Gastrocnemius medialis (tissue), 4 donors: Measurements from ENCODE around the gene NPTXR. TPM values are rescaled to one million over a fixed set of nuclear protein-coding genes. Genes with fewer than 3 reads are reported as not detected.

ENCODE experiments used
- ATAC-seq, 2 donors: fragments of 150-250 bp; one replicate each; pipeline ENCODE4 v1.9.1; 2016
- DNase-seq, 2 donors: peaks; one replicate each; pipeline ENCODE4 v3.0.0-alpha.2; 2019
- H3K27ac ChIP-seq, 4 donors: fragments of 200-600 bp; sonication (generic); 1 replicate in 1 of 4; 2 replicates in 3 of 4; pipeline ENCODE4 v1.5.1; 2016 to 2018; ENCODE audit warnings: mild to moderate bottlenecking in 2 of 4, moderate library complexity in 1 of 4
- H3K27me3 ChIP-seq, 3 donors: fragments of 200-600 bp; sonication (generic) in 2 of 3; 1 replicate in 1 of 3; 2 replicates in 2 of 3; pipeline versions ENCODE4 v1.5.1 to v1.6.0; 2016 to 2019; ENCODE audit warnings: mild to moderate bottlenecking in 1 of 3, moderate library complexity in 1 of 3
- H3K36me3 ChIP-seq, 2 donors: fragments of 200-600 bp; sonication (generic) in 1 of 2; one replicate each; pipeline ENCODE4 v1.5.1; 2017 to 2018
- H3K4me1 ChIP-seq, 2 donors: fragments of 200-600 bp; sonication (generic) in 1 of 2; one replicate each; pipeline ENCODE4 v1.5.1; 2016 to 2017; ENCODE audit warnings: mild to moderate bottlenecking in 2 of 2
- H3K4me3 ChIP-seq, 4 donors: fragments of 200-600 bp; sonication (generic) in 3 of 4; 1 replicate in 1 of 4; 2 replicates in 3 of 4; pipeline ENCODE4 v1.5.1; 2016 to 2019; ENCODE audit warnings: mild to moderate bottlenecking in 2 of 4
- H3K9me3 ChIP-seq, 3 donors: fragments of 200-600 bp; sonication (generic) in 2 of 3; 1 replicate in 1 of 3; 2 replicates in 2 of 3; pipeline ENCODE4 v1.5.1; 2016 to 2019
- CTCF ChIP-seq, 5 experiments: fragments of 450-650 bp in 3 of 5; fragments of 200-600 bp in 2 of 5; sonication (generic) in 2 of 5; IDR thresholded peaks in 4 of 5; conservative IDR thresholded peaks in 1 of 5; 1 replicate in 4 of 5; 2 replicates in 1 of 5; pipeline ENCODE4 v1.5.1; 2016 to 2019; ENCODE audit warnings: antibody characterized with exemption in 5 of 5, mild to moderate bottlenecking in 3 of 5, moderate library complexity in 3 of 5
- POLR2A ChIP-seq, 2 donors: fragments of 450-650 bp; IDR thresholded peaks; one replicate each; pipeline ENCODE4 v1.6.1; 2017; ENCODE audit warnings: antibody characterized with exemption in 2 of 2, mild to moderate bottlenecking in 2 of 2, moderate library complexity in 2 of 2
- in situ Hi-C, 4 donors: fragments of 200-750 bp; cut with MboI; loops; one replicate each; pipeline versions ENCODE4 v1.15.0 to v1.8.0; 2017; ENCODE audit warnings: low sequenced_read_pairs in 4 of 4
- intact Hi-C: fragments of 100-400 bp; cut with DNase I; formaldehyde crosslinking; loops from one replicate; pipeline ENCODE4 v1.15.1; 2023; ENCODE audit warnings: low total_unique reads
- total RNA-seq, 4 donors: library from RNA; depleted of rRNA; stranded (reverse); fragments of >200 nt; gene quantifications; one replicate each; pipeline versions ENCODE4 v1.1.0 to v1.2.3, GENCODE V29; 2016

The NPTXR gene
- total RNA-seq, 4 donors from 2014 or later: 0.25 to 5.0 (median 0.73) TPM

GRCh38 chr22:38865201-38866023 is 21.6 kb upstream of the NPTXR start:
- Histone ChIP-seq H3K9me3 (no peaks in the 10 kb centered on the region), H3K4me3 (no peak overlapping the region), H3K4me1 (peaks cover 8 to 22% of the 10 kb centered on the region in 2 donors), H3K27ac (peak overlapping the region; percentile 5 to 69 (median 63)), H3K27me3 (peaks cover 10 to 15% (median 12%) of the 10 kb centered on the region in 3 donors), H3K36me3 (peaks cover 0 to 17% of the 10 kb centered on the region in 2 donors)
- ATAC-seq (no peak), DNase-seq (no peak)
- in situ Hi-C loops (loop anchor here in 3 of 4 donors (5.0 to 10.0 kb wide), 3 partner anchors 137 to 259 kb away; no protein-coding TSS in a partner anchor), intact Hi-C loops (no loop called here)
- TF ChIP-seq POLR2A (IDR thresholded peaks at IDR 0.05) (no peak), CTCF (IDR thresholded peaks at IDR 0.05 in 4 of 5, conservative IDR thresholded peaks at IDR 0.05 in 1 of 5) (no peak)

GRCh38 chr22:38864361-38865191 is 20.7 kb upstream of the NPTXR start:
- no peak for DNase-seq
- peaks cover 19 to 23% (median 20%) of the 10 kb centered on the region in 3 donors for H3K27me3 ChIP-seq
- H3K36me3 ChIP-seq: peaks cover 0 to 17% of the 10 kb centered on the region in 2 donors
- in situ Hi-C loops: loop anchor here in 3 of 4 donors (5.0 to 10.0 kb wide), 3 partner anchors 138 to 260 kb away; no protein-coding TSS in a partner anchor
- peaks cover 6 to 14% of the 10 kb centered on the region in 2 donors for H3K4me1 ChIP-seq
- H3K9me3 ChIP-seq: no peaks in the 10 kb centered on the region
- ATAC-seq: no peak
- H3K4me3 ChIP-seq: no peak overlapping the region
- TF ChIP-seq CTCF (IDR thresholded peaks at IDR 0.05 in 4 of 5, conservative IDR thresholded peaks at IDR 0.05 in 1 of 5): no peak
- H3K27ac ChIP-seq: peak overlapping the region; percentile 5 to 69 (median 63)
- intact Hi-C loops: no loop called here

- Histone ChIP-seq H3K27me3 (peaks cover 22 to 29% (median 29%) of the 10 kb centered on the region in 3 donors), H3K4me1 (peaks cover 5 to 6% of the 10 kb centered on the region in 2 donors), H3K4me3 (no peak overlapping the region), H3K36me3 (peaks cover 0 to 17% of the 10 kb centered on the region in 2 donors), H3K27ac (no peak overlapping the region), H3K9me3 (no peaks in the 10 kb centered on the region)
- no peak for TF ChIP-seq POLR2A (IDR thresholded peaks at IDR 0.05)
- intact Hi-C loops: no loop called here
- DNase-seq (no peak), ATAC-seq (no peak)
- in situ Hi-C loops: loop anchor here in 2 of 4 donors (10.0 kb wide), 2 partner anchors 141 to 261 kb away; no protein-coding TSS in a partner anchor
Observed at GRCh38 chr22:38863531-38864131, 19.8 kb upstream of the NPTXR start.

- Histone ChIP-seq H3K27me3 (peaks cover 27 to 37% (median 36%) of the 10 kb centered on the region in 3 donors), H3K36me3 (peaks cover 0 to 17% of the 10 kb centered on the region in 2 donors), H3K4me3 (no peak overlapping the region), H3K9me3 (no peaks in the 10 kb centered on the region), H3K4me1 (peaks cover 4 to 6% of the 10 kb centered on the region in 2 donors), H3K27ac (no peak overlapping the region)
- no peak for TF ChIP-seq CTCF (IDR thresholded peaks at IDR 0.05 in 4 of 5, conservative IDR thresholded peaks at IDR 0.05 in 1 of 5)
- TF ChIP-seq POLR2A (IDR thresholded peaks at IDR 0.05): no peak
- intact Hi-C loops (no loop called here), in situ Hi-C loops (loop anchor here in 2 of 4 donors (10.0 kb wide), 2 partner anchors 142 to 262 kb away; no protein-coding TSS in a partner anchor)
- DNase-seq (no peak), ATAC-seq (no peak)
Observed at GRCh38 chr22:38862375-38863329, 18.8 kb upstream of the NPTXR start.
